Measurements from ENCODE around the gene LONP1.
A peak's percentile ranks its signal among the peaks of the same experiment; 100 is the strongest.
"Not testable (repeated sequence)": the region's sequence is repeated elsewhere in the genome, so short reads cannot be mapped to it uniquely, and the experiment has no call there.

The LONP1 gene

DNA sequence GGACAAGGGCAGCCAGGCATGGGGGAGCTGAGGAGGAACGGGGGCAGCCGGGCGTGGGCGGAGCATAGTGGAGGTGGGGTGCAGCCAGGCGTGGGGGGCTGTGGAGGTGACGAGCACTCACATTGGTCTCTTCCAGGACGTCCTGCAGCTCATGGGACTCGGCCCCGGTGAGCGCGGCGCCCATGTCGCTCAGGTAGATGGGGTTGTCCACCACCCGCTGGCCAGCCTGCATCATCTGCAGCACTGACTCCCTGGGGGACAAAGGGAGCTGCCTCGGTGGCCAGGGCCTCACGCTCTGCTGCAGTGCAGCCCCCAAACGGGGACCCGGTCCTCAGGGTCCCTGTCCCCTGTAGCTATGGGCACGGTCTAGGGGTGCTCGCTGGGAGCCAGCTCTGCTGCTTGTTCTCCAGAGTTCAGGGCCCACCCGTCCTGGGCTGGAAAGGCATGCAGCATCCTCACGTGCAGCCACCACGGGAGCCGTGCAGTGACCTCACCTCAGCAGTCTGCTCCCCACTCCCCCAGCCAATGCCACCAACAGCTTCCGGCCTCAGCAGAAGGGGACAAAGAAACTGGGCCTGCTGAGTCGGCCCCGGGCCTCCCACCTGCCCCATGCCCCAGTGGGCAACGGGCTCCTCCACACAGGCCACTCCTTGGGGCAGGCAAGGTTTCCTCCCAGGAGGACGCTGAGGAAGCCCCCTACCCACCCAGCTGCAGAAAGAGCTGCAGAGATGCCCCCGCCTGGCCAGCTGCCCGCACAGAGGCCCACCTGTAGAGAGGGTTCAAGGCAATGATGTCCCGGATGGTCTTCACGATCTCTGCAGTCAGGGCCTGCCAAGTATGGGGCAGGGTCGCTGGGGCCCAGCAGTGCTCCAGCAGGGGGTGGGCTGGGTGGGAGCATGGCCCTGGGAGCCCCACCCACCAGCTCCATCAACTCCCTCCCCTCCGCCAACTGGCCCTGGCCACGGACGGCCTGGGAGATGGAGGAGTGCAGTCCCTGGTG is 12.1 kb downstream of the LONP1 start:
- DNase-seq: no peak

DNA sequence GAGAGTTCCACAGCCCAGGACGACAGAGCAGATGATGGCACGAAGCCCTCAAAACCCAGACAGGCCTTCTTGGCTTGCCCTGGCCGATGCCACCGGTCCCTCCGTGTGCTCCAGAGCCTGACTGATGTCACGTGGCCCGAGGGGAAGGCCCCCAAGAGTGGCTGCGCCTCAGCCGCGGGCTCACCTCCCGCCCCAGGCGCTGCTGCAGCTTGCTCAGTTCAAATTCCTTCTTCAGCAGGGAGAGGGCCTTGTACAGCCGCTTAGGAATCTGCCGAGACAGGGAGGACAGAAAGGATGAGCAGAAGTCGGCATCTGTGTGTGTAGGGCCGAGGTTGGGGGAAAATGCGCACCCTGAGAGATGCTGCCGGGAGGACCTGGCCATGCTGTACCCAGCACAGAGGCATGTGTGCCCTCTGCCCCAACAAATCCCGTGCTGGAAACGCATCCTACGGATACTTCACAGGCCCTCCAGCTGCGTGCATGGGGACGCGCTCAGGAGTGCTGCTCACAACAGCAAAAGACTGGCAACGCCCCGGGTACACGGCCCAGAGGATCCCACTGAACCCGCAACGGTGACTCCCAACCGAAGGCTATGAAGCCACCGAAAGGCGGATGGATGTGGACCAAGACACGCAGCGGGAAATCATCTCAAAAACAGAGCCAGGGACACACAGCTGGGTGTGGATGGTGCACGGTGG is 12.9 kb downstream of the LONP1 start:
- DNase-seq: no peak

DNA sequence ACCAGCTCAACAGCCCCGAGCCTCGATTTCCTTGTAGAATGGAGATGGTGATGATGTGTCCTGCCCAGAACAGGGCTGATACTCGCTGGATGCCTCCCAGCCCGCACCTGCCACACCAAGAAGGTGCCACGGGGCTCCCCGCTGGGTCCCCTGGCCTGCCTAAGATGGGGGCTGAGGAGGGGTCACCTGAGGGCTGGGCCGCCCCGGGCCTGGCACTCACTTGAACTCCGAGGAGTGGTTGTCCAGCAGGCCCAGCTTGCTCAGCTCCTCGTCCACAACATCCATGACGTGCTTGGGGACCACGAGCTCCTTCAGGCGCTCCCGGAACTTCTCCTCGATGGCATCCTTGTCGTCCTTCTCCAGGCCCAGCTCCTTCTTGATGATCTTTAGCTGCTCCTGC is 14.4 kb downstream of the LONP1 start:
- no peak for DNase-seq

DNA sequence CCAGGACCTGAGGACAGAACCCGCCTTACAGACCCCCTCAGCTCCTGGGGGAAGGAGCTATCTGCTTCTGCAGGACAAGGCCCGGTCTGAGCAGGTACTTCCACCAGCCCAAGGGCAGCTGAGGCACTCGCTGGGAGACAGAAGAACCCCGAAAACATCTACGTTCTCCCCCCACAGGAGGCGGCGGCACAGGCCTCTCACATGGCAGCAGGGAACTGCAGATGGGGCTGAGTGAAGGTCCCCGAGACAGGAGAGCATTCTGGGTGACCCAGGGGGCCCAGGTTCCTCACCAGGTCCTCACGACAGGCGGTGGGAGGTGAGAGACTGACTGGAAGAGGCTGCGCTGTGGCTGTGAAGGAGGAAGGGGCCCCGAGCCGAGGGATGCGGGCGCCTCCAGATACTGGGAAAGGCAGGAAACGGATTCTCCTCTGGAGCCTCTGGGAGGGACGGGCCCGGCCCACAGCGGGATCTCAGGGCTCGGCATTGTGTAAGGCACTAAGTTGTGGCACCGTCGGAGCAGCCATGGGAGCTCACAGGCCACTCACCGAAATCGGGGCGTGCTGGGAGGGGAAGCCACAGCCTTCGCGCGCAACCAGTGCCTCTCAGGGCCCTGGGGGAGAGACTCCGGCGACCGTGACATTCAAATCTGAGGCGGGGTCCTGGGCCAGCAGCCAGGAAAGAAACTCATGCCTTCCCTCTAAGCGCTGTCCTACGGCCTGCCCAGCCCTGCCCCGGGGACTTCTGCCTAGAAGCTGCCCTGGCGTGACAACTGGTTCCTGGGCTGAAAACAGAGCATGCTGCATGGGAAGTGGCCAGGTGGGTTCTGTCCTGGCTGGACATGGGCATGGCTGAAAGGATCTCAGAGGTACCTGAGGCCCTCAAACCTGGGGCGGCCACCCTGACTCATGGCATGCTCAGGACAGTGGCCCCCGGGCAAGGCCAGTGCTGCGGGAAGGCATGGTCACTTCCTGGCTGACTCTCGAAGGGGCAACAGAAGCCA is 15.8 kb downstream of the LONP1 start:
- no peak for DNase-seq

DNA sequence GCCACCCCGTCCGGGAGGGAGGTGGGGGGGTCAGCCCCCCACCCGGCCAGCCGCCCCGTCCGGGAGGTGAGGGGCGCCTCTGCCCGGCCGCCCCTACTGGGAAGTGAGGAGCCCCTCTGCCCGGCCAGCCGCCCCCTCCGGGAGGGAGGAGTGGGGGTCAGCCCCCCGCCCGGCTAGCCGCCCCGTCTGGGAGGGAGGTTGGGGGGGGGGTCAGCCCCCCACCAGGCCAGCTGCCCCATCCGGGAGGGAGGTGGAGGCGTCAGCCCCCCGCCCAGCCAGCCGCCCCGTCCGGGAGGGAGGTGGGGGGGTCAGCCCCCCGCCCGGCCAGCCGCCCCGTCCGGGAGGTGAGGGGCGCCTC is 17.9 kb downstream of the LONP1 start:
- DNase-seq: not testable (repeated sequence)

DNA sequence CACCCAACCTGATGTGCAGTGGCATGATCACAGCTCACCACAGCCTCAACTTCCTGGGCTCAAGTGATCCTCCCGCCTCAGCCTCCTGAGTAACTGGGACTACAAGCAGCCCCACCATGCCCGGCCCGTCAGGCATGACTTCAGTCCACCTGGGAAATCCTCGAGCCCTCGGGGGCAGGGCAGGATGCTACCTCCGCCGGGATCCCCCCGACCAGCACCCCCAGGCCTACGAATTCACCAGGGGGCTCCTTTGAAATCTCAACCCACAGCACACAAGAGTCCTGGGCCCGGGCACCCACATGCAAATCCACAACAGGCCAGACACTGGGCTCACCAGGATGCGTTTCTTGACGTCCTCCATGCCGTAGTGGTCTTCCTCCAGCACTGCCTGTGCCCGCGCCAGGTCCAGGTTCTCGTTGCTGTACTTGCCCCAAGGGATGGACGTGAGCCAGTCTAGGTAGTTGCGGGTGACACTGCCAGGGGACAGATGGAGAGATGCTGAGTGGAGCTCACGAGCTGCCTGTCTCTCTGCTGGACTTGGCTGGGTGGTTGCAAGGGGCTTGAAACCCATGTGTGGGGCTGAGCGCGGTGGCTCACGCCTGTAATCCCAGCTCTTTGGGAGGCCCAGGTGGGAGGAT is 19.4 kb downstream of the LONP1 start:
- DNase-seq: peak; percentile 36

DNA sequence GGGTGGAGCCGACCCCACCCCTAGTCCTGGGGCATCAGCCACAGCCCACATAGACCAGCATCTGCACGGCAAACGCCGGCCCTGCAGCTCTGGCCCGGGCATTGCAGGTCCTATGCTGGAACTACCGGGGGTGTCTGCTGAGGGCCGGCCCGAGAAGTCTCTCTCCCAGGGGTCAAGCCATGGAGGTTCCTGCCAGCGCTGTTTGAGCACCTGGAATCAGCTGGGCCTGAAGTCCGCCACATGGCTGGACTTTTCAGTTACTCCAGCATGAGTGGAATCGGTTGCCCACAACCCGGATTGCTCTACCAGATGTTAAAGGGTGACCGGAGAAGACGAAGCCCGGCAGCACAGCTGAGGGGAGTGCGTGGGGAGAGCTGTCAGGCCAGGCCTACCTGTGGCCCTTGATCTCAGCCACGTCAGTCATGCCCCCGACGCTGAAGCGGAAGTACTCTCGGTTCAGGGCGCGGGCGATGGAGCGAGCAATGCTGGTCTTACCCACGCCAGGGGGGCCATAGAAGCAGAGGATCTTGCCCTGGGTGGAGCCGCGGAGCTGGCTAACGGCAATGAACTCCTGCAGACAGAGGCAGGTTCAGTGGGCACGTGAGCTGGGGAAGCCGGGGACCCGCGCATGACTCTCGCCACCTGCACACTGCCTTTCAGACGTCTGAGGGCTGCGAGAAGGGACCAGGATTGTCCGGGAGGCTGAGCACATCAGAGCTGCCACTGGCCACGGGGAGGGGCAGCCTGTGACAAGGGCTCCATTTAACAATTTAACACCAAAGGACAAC is 21.1 kb downstream of the LONP1 start:
- DNase-seq: no peak

DNA sequence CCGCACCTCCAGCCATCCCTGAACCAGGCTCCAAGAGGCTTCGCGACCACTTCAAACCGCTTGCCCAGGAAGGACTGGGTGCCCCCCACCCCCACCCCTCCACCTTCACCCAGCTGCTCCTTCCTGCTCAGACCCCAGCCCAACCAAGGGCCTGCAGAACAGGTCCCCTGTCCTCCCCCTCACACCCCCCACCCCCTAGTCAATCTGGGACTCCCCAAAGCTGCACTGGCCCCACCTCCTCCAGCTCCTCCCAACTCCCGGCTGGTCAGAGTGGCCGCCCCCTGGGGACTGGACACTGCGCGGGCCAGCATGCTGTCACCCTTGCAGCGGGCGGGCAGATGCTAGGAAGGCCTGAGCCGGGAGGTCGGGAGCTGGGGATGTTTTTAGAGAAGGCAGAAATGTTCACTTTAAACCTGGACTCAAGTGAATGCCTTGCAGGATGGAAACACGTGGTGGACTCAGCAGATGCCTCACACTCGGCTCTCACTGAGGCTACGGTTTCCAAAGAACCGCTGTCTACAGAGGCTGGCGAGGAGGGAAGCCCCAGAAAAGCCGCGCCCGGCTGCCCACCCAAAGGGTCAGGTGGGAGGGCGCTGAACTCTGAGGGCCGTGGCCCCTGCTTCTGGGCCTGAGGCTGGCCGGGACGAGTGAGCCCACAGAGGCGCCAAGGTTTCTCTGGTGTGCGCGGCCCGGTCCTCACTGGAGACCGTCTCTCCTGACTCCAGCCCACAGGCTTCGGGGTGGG is 21.9 kb downstream of the LONP1 start:
- no peak for DNase-seq

DNA sequence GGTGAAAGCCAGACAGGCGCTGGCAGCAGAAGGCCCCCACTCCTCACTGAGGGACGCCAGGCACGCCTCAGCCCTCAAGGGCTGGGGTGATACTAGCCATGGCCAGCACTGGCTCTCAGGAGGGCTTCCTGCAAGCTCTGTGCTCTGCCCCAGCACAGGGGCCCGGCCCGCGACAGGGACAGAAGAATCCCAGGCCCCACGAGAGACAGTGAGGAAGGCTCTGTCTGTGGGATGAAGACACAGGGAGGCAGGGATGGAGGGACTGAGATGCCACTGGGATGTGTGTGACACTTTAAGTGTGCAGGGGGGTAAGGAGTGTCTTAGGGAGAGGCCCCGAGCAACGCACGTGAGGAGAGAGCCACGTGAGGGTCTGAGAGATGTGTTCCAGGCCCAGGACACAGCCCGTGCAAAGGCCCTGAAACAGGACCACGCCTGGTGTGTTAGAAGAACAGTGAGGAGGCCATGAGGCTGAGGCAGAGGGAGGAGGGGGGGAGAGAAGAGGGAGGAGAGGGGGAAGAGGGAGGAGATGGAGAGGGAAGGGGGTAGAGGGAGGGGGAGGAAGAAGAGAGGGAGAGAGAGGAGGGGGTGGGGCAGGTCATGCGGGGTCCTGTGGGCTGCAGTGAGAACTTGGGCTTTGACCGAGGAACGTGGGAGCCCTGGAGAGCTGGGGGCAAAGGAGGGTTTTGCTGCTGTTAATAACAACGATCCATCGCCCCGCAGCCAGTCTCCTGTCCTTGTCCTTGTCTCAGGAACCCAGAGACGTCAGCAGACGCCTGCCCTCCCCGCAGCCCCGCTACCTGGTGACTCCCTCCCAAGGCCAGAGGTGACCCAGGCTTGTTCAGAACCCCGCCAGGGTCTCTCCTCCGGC is 22.7 kb downstream of the LONP1 start:
- no peak for DNase-seq

DNA sequence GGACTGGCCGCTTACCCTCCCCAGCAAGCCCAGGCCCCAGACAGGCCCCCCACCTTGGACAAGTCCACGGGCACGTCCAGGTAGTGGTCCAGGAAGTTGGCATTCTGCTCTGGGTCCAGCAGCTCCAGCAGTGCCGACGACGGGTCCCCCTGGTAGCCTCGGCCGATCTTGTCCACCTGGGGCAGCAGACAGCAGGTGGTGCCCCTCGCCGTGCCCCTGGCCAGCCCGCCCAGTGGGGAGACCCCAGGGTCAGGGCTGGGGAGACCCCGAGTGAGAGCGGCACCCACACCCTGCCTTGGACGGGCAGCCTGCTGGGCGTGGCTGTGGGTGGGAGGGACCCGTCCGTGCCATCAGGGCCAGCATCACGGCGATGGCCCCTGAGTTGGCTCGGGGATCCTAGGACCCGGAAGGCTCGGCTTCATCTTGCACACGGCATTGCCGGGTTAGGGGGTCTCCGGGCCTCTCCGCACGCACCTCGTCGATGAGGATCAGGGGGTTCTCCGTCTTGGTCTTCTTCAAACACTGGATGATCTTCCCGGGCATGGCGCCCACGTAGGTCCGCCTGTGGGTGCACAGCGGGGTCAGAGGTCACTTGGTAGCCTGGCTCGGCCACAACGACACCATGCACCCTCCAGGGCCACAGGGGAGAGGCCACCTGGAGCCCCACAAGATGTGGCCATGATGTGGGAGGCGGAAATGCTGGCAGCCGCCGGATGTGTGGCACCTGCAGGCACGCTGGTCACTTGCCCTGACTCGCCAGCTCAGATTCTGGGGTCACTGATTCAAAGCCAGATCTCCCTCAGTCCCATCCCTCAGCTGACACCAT is 23.5 kb downstream of the LONP1 start:
- peak; percentile 33 for DNase-seq

DNA sequence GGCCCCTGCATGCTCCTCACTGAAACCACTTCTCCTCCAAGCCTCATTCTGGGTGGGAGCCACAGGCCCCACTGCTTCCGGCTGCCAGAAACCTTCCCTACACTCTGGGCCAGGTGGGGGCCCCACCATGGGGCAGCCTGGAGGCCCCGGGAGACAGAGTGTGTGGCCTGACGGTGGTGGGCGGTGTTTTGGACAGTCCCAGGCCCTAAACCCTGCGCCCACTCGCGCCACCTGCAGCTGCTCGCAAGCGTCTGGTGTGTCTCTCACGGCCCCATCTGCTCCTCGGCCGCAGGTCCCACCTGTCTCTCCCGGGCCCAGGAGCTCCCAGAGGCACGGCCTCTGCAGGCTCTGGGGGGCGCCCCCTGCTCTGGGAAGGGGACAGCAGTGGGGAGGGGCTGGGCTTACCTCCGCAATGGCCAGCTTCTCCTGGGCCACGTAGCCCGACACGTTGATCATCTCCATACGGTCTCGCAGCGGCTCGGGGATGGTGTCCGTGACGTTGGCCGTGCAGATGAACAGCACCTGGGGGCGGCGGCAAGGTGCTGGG is 24.2 kb downstream of the LONP1 start:
- peak; percentile 46 for DNase-seq

DNA sequence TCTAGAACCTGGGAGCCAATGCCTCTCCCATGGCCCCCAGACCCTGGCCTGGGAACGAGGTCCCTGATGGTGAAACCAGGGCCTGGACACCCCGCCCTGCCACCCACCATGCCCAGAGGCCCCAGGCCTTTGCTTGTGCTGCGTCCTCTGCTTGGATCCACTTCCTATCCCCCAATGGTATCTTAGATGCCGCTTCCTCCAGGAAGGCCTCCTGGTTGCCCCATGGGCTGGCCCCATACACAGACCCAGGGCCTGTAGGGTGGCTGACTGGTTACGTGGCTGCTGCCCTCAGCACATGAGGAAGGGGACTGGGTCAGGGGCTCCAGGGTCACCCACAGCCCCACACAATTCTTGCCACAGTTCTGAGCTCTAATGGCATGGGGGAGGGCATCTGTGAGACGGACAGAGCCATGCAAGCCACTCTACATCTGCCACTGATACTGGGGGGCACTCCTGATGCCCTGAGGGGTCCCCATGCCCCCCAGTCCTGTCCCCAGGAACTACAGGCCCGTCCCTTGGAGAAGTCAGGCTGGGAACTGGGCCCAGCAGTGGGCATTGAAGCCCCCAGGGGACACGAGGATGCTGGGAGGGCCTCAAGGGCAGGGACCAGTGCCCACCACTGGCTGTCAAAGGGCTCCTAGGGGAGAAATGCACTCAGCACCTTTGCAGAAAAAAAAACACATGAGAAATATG is 24.8 kb downstream of the LONP1 start:
- no peak for DNase-seq

DNA sequence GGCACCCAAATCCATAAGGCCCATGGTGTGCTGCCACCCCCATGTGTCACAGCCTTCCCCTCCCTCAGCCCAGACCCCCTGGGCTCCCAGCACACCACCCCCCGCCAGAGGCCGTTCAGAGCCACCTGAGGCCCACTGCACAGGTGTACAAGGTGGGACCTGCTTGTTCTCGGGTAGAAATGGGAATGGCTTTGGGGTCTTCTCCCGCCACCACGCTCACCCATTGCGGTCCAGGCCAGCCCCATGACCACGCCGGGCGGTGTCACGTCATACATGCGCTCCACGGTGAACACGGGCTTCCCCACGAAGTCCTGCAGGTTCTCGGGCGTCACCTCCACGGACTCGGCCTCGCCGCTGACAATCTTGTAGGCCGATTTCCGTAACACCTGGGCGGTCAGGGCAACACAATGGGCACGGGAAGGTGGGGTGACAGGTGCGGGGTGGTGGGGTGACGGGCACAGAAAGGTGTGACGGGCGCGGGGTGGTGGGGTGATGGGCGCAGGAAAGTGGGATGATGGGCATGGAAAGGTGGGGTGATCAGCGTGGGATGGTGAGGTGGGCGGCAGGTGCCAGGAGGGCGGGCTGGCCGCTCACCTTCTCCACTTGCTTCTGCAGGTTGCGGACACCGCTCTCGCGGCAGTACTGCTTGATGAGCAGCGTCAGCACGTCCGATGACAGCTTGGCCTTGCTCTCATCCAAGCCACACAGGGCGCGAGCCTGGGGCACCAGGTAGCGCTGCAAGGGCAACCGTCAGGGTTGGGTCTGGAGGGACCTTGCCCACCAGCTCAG is 25.6 kb downstream of the LONP1 start:
- DNase-seq: no peak

DNA sequence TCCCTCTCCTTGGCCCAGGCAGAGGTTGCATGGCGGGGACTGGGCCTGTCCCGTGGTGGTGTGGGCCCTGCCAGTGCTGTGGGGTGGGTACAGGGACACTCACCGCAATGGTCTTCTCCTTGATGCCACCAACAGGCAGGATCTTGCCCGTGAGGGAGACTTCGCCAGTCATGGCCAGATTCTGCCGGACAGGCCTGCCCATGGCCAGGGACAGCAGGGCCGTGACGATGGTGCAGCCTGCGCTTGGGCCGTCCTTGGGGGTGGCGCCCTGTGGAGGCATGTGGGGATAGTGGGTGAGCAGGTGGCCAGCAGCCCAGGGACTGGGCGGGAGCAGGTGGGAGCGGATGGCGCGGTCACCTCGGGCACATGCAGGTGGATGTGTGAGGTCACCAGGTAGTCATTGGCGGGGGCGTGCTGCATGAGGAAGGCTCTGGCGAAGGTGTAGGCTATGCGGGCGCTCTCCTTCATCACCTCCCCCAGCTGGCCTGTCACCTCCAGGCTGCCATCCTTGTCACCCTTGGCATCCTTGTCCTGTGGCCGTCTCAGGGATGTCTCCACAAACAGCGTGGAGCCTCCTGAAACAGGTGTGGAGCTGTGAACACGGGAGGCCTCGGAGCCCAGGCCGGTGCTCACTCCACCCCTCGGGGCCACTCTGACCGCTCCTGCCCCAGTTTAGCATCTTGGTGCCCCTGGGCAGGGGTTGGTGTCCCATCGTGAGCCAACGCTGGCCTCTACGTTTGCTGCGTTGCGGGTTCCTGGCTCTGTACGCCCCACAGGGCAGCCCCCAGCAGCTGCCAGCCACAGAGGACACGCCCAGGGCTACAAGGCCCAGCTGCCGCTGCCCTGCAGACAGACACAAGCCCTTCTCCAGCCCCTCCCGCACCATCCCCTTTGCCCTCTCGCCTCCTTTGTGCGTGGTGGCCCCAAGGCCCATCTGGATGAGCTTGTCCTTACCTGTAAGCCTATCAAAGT is 26.5 kb downstream of the LONP1 start:
- DNase-seq: no peak

DNA sequence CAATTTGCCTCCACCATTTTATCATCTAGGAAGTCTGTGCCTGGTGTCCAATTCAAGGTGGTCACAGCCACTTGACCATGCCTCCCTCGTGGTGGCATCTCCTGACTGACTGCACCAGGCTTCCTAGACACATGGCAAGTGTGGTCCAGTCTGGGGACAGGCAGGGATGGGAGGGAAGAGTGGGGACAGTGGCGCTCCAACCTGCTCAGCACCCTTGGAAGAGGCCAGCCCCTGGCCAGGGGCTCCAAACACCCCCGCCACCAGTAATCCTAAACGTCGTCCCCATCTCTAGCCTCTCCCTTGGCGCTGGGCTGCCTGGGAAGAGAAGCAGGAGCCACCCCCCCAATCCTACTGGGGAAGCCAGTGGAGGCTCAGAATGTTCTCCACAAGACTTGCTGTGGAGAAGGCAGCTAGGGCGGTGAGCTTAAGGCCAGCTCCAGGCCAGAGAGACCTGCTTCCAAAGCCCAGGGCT is 27.2 kb downstream of the LONP1 start:
- no peak for DNase-seq

All from left hindlimb (tissue), 1 donor.